PC-3 (cell line): ENCODE data around the gene SLC16A12. TPM values are rescaled to one million over a fixed set of nuclear protein-coding genes. Genes with fewer than 3 reads are reported as not detected.

Experiments
- ATAC-seq: fragments of 200-7000 bp; cut with Tn5 transposase; 2 replicates; pipeline ENCODE4 v1.9.1; 2020; ENCODE audit warnings: mild to moderate bottlenecking, moderate library complexity
- BruUV-seq: library from RNA; stranded (reverse); fragments of 400-500 nt; replicated peaks from 2 replicates; lab custom pipeline; 2021; lab: Mats Ljungman, UMichigan
- CTCF ChIA-PET: fragments of 300-600 bp; sonication (Branson Sonifier 250); formaldehyde crosslinking; loops from one replicate; lab custom pipeline; 2022; ENCODE audit warnings: antibody characterized with exemption; lab: Charles Lee
- POLR2A ChIA-PET: fragments of 300-600 bp; sonication (Branson Sonifier 250); formaldehyde crosslinking; loops from one replicate; lab custom pipeline; 2022; ENCODE audit warnings: antibody characterized with exemption; ENCODE audit not compliant: unreplicated experiment; lab: Charles Lee
- DNase-seq: peaks from one replicate; pipeline ENCODE4 v3.0.0-alpha.2; 2015
- H2AFZ ChIP-seq: fragments of 300-600 bp; sonication (generic); 2 replicates; pipeline ENCODE4 v1.6.0; 2016; ENCODE audit warnings: antibody characterized with exemption, low read length
- H3F3A ChIP-seq: fragments of 300-600 bp; sonication (generic); one replicate; pipeline ENCODE4 v1.6.0; 2017; ENCODE audit warnings: antibody characterized with exemption, low read length, control low read depth, mild to moderate bottlenecking; ENCODE audit not compliant: unreplicated experiment
- H3K27ac ChIP-seq: fragments of 300-600 bp; sonication (generic); 2 replicates; pipeline ENCODE4 v1.5.1; 2016; ENCODE audit warnings: mild to moderate bottlenecking, low read length
- H3K27me3 ChIP-seq: fragments of 300-600 bp; sonication (generic); 2 replicates; pipeline ENCODE4 v1.6.1; 2016; ENCODE audit warnings: low read length, mixed read lengths
- H3K36me3 ChIP-seq: fragments of 300-600 bp; sonication (generic); 2 replicates; pipeline ENCODE4 v1.6.1; 2016; ENCODE audit warnings: low read depth, mixed run types, low read length, mixed read lengths
- H3K4me1 ChIP-seq: fragments of 300-600 bp; sonication (generic); 2 replicates; pipeline ENCODE4 v1.5.1; 2016; ENCODE audit warnings: low read length; ENCODE audit not compliant: insufficient read depth
- H3K4me2 ChIP-seq: fragments of 300-600 bp; sonication (generic); 2 replicates; pipeline ENCODE4 v1.6.0; 2016; ENCODE audit warnings: low read length
- H3K4me3 ChIP-seq: fragments of 300-600 bp; sonication (generic); 2 replicates; pipeline ENCODE4 v1.5.1; 2016; ENCODE audit warnings: mild to moderate bottlenecking, low read length, mixed read lengths
- H3K79me2 ChIP-seq: fragments of 300-600 bp; sonication (generic); 2 replicates; pipeline ENCODE4 v1.6.1; 2017; ENCODE audit warnings: low read length, mixed read lengths
- H3K9ac ChIP-seq: fragments of 300-600 bp; sonication (generic); 2 replicates; pipeline ENCODE4 v1.6.0; 2016; ENCODE audit warnings: mild to moderate bottlenecking, low read length
- H3K9me2 ChIP-seq: fragments of 300-600 bp; sonication (generic); replicated peaks from 2 replicates; pipeline ENCODE4 v1.6.1; 2016; ENCODE audit warnings: mixed run types, low read length, mixed read lengths
- H3K9me3 ChIP-seq: fragments of 300-600 bp; sonication (generic); 2 replicates; pipeline ENCODE4 v1.6.1; 2016; ENCODE audit warnings: low read length, mixed read lengths
- H4K20me1 ChIP-seq: fragments of 300-600 bp; sonication (generic); 2 replicates; pipeline ENCODE4 v1.6.1; 2016; ENCODE audit warnings: low read length, mixed read lengths
- CTCF ChIP-seq: fragments of 300-600 bp; sonication (generic); conservative IDR thresholded peaks from 2 replicates; pipeline ENCODE4 v1.5.1; 2017; ENCODE audit warnings: antibody characterized with exemption, low read depth, mild to moderate bottlenecking, low read length
- EZH2 ChIP-seq: fragments of 300-600 bp; sonication (generic); IDR thresholded peaks from one replicate; pipeline ENCODE4 v1.6.1; 2017; ENCODE audit warnings: antibody characterized with exemption, mild to moderate bottlenecking, low read length; ENCODE audit not compliant: unreplicated experiment
- EZH2phosphoT487 ChIP-seq: fragments of 300-600 bp; sonication (generic); IDR thresholded peaks from 2 replicates; pipeline ENCODE4 v1.6.1; 2018; ENCODE audit warnings: mild to moderate bottlenecking, antibody characterized with exemption, low read length, borderline replicate concordance
- intact Hi-C: fragments of 100-400 bp; cut with micrococcal nuclease; formaldehyde crosslinking; loops from 2 replicates; pipeline ENCODE4 v1.9.0; 2023
- total RNA-seq: library from RNA; depleted of rRNA; stranded (reverse); fragments of >200 nt; gene quantifications from 2 replicates; pipeline ENCODE4 v1.2.3, GENCODE V29; 2014

SLC16A12 gene
- total RNA-seq, 1 experiment from 2014 or later = not detected

GRCh38 chr10:89566992-89567391 lies 31.6 kb upstream of the SLC16A12 start:
- Histone ChIP-seq H3K27me3 (no peaks in the 10 kb centered on the region), H4K20me1 (no peaks in the 10 kb centered on the region), H3K9ac (no peak overlapping the region), H3F3A (no peaks in the 10 kb centered on the region), H3K4me2 (no peak overlapping the region), H3K27ac (no peak overlapping the region), H3K4me1 (no peaks in the 10 kb centered on the region), H3K9me2 (no peaks in the 10 kb centered on the region), H3K79me2 (no peaks in the 10 kb centered on the region), H2AFZ (no peak overlapping the region), H3K36me3 (no peaks in the 10 kb centered on the region), H3K9me3 (no peaks in the 10 kb centered on the region), H3K4me3 (no peak overlapping the region)
- ChIA-PET POLR2A (interaction anchor here (0.7 kb wide), 1 partner anchor 1400 kb away, joined by 3 read pairs; no protein-coding TSS in a partner anchor), CTCF (no interaction called here)
- DNase-seq (no peak), ATAC-seq (no peak)
- no peak for TF ChIP-seq CTCF
- no peak for TF ChIP-seq EZH2
- no peak for TF ChIP-seq EZH2phosphoT487
- intact Hi-C loops = loop anchor here (10.0 kb wide), 1 partner anchor 312 kb away; the partner anchor contains the start of gene LIPA
- BruUV-seq = no TSS peak

GRCh38 chr10:89566095-89566950 lies 30.9 kb upstream of the SLC16A12 start:
- no peak for TF ChIP-seq EZH2phosphoT487
- no peak for TF ChIP-seq CTCF
- TF ChIP-seq EZH2 = no peak
- H3K79me2 ChIP-seq = no peaks in the 10 kb centered on the region
- H3F3A ChIP-seq = no peaks in the 10 kb centered on the region
- H3K9ac ChIP-seq = no peak overlapping the region
- H2AFZ ChIP-seq = no peak overlapping the region
- no peaks in the 10 kb centered on the region for H3K36me3 ChIP-seq
- CTCF ChIA-PET = no interaction called here
- no peak overlapping the region for H3K27ac ChIP-seq
- H3K9me3 ChIP-seq = no peaks in the 10 kb centered on the region
- no peaks in the 10 kb centered on the region for H3K27me3 ChIP-seq
- H3K4me2 ChIP-seq = no peak overlapping the region
- no peaks in the 10 kb centered on the region for H3K9me2 ChIP-seq
- POLR2A ChIA-PET = no interaction called here
- no peaks in the 10 kb centered on the region for H3K4me1 ChIP-seq
- H4K20me1 ChIP-seq = no peaks in the 10 kb centered on the region
- DNase-seq (no peak), ATAC-seq (peak; percentile 40)
- H3K4me3 ChIP-seq = no peak overlapping the region
- no TSS peak for BruUV-seq
- intact Hi-C loops = loop anchor here (10.0 kb wide), 1 partner anchor 312 kb away; the partner anchor contains the start of gene LIPA

GRCh38 chr10:89565180-89565579 lies 29.8 kb upstream of the SLC16A12 start:
- no peaks in the 10 kb centered on the region for H3K4me1 ChIP-seq
- H4K20me1 ChIP-seq = no peaks in the 10 kb centered on the region
- no TSS peak for BruUV-seq
- no peaks in the 10 kb centered on the region for H3K9me3 ChIP-seq
- no peak overlapping the region for H3K9ac ChIP-seq
- intact Hi-C loops = loop anchor here (10.0 kb wide), 1 partner anchor 310 kb away; the partner anchor contains the start of gene LIPA
- H3K4me3 ChIP-seq = no peak overlapping the region
- no peak for ATAC-seq
- no peaks in the 10 kb centered on the region for H3F3A ChIP-seq
- no peak overlapping the region for H3K27ac ChIP-seq
- no peak for DNase-seq
- CTCF ChIA-PET = no interaction called here
- no peaks in the 10 kb centered on the region for H3K9me2 ChIP-seq
- H3K36me3 ChIP-seq = no peaks in the 10 kb centered on the region
- POLR2A ChIA-PET = no interaction called here
- H2AFZ ChIP-seq = no peak overlapping the region
- no peaks in the 10 kb centered on the region for H3K27me3 ChIP-seq
- H3K79me2 ChIP-seq = no peaks in the 10 kb centered on the region
- H3K4me2 ChIP-seq = no peak overlapping the region
- TF ChIP-seq EZH2 (no peak), CTCF (no peak), EZH2phosphoT487 (no peak)
